Esophagus muscularis mucosa (tissue), 4 donors: ENCODE data around the gene MMP24OS.

Source experiments
- CTCF ChIP-seq, 3 experiments: fragments of 200-600 bp in 2 of 3; fragments of 450-650 bp in 1 of 3; sonication (generic) in 2 of 3; IDR thresholded peaks; one replicate each; pipeline ENCODE4 v1.5.1; 2017 to 2019; ENCODE audit warnings: antibody characterized with exemption in 3 of 3, mild to moderate bottlenecking in 2 of 3, moderate library complexity in 1 of 3
- EP300 ChIP-seq: sonication (generic); formaldehyde crosslinking; IDR thresholded peaks from one replicate; pipeline ENCODE4 v1.6.1; 2017; ENCODE audit warnings: antibody characterized with exemption
- POLR2A ChIP-seq: fragments of 450-650 bp; IDR thresholded peaks from one replicate; pipeline ENCODE4 v1.6.1; 2017; ENCODE audit warnings: antibody characterized with exemption, moderate library complexity, mild to moderate bottlenecking, low read depth

- no peak for TF ChIP-seq EP300
- no peak for TF ChIP-seq POLR2A
- TF ChIP-seq CTCF (IDR thresholded peaks at IDR 0.05): no peak
Measured at GRCh38 chr20:35281506-35282101, 3.7 kb upstream of the MMP24OS start.
